Chondrocyte (in vitro differentiated cells): ENCODE data around the gene TALDO1. TPM values are rescaled to one million over a fixed set of nuclear protein-coding genes. Genes with fewer than 3 reads are reported as not detected.
A peak's percentile ranks its signal among the peaks of the same experiment; 100 is the strongest.

Experiments
- DNase-seq: peaks from one replicate; pipeline ENCODE4 v3.0.0; 2021; ENCODE audit warnings: mixed read lengths, low spot score
- H3K27ac Mint-ChIP-seq: one replicate; pipeline ENCODE4 v1.8.0; 2021; ENCODE audit warnings: mild to moderate bottlenecking, moderate library complexity, mixed read lengths; ENCODE audit not compliant: unreplicated experiment
- H3K27me3 Mint-ChIP-seq: 2 replicates; pipeline ENCODE4 v1.8.0; 2021; ENCODE audit warnings: low read depth, mixed read lengths
- H3K36me3 Mint-ChIP-seq: 2 replicates; pipeline ENCODE4 v1.8.0; 2021; ENCODE audit warnings: low read depth, mixed read lengths
- H3K4me1 Mint-ChIP-seq: 2 replicates; pipeline ENCODE4 v1.8.0; 2021; ENCODE audit warnings: low read depth, mild to moderate bottlenecking, mixed read lengths
- H3K4me3 Mint-ChIP-seq: one replicate; pipeline ENCODE4 v1.8.0; 2021; ENCODE audit warnings: mild to moderate bottlenecking, moderate library complexity, mixed read lengths; ENCODE audit not compliant: unreplicated experiment
- H3K9me3 Mint-ChIP-seq: 2 replicates; pipeline ENCODE4 v1.8.0; 2021; ENCODE audit warnings: low read depth, mixed read lengths
- CTCF ChIP-seq: fragments of 200-600 bp; sonication (generic); IDR thresholded peaks from 2 replicates; pipeline ENCODE4 v1.5.0; 2021; ENCODE audit warnings: antibody characterized with exemption, mild to moderate bottlenecking, moderate library complexity
- total RNA-seq: library from RNA; stranded (reverse); gene quantifications from 3 replicates; pipeline ENCODE4 v1.2.1, GENCODE V29; 2021

Gene TALDO1
- total RNA-seq, 1 donor from 2014 or later: 151 TPM

- no peak for TF ChIP-seq CTCF
- Mint-ChIP-seq H3K9me3 (no peaks in the 10 kb centered on the region), H3K36me3 (peaks cover 5% of the 10 kb centered on the region), H3K4me3 (no peak overlapping the region), H3K27ac (no peak overlapping the region), H3K4me1 (peaks cover 33% of the 10 kb centered on the region), H3K27me3 (no peaks in the 10 kb centered on the region)
- DNase-seq: no peak
Measured at GRCh38 chr11:782264-783174, 35.3 kb downstream of the TALDO1 start.

GRCh38 chr11:783581-784015 lies 36.3 kb downstream of the TALDO1 start:
- TF ChIP-seq CTCF: peak; percentile 84
- no peaks in the 10 kb centered on the region for H3K27me3 Mint-ChIP-seq
- H3K36me3 Mint-ChIP-seq: peaks cover 5% of the 10 kb centered on the region
- H3K27ac Mint-ChIP-seq: peak overlapping the region; percentile 86
- H3K9me3 Mint-ChIP-seq: no peaks in the 10 kb centered on the region
- H3K4me1 Mint-ChIP-seq: peaks cover 30% of the 10 kb centered on the region
- no peak for DNase-seq
- H3K4me3 Mint-ChIP-seq: no peak overlapping the region

- TF ChIP-seq CTCF: no peak
- H3K27ac Mint-ChIP-seq: no peak overlapping the region
- DNase-seq: no peak
- peaks cover 5% of the 10 kb centered on the region for H3K36me3 Mint-ChIP-seq
- no peak overlapping the region for H3K4me3 Mint-ChIP-seq
- peaks cover 15% of the 10 kb centered on the region for H3K4me1 Mint-ChIP-seq
- H3K27me3 Mint-ChIP-seq: no peaks in the 10 kb centered on the region
- no peaks in the 10 kb centered on the region for H3K9me3 Mint-ChIP-seq
Measured at GRCh38 chr11:786235-787083, 39.2 kb downstream of the TALDO1 start.

GRCh38 chr11:787084-787675 lies 39.9 kb downstream of the TALDO1 start:
- no peak for DNase-seq
- Mint-ChIP-seq H3K27me3 (no peaks in the 10 kb centered on the region), H3K36me3 (peaks cover 5% of the 10 kb centered on the region), H3K4me3 (no peak overlapping the region), H3K27ac (no peak overlapping the region), H3K9me3 (no peaks in the 10 kb centered on the region), H3K4me1 (peaks cover 13% of the 10 kb centered on the region)
- no peak for TF ChIP-seq CTCF
